HEK293 (cell line): ENCODE data around the gene SOCS1.

Experiments used
- CTCF ChIA-PET: fragments of 350-600 bp; formaldehyde crosslinking; extraction: SDS; loops from one replicate; lab custom pipeline; 2021; ENCODE audit warnings: antibody characterized with exemption; lab: Yijun Ruan, JAX
- POLR2A ChIA-PET: fragments of 300-600 bp; formaldehyde crosslinking; extraction: SDS; loops from one replicate; lab custom pipeline; 2020; ENCODE audit warnings: antibody characterized with exemption, inconsistent platforms; lab: Yijun Ruan, JAX
- H3K27ac ChIP-seq: fragments of 200-500 bp; sonication (Bioruptor generic); 2 replicates; pipeline ENCODE4 v1.5.1; 2014; ENCODE audit warnings: low read depth, low read length, control low read depth, inconsistent platforms; ENCODE audit errors: extremely low read depth
- H3K36me3 ChIP-seq, 2 experiments: fragments of 200-500 bp in 1 of 2; sonication (Bioruptor generic) in 1 of 2; 1 replicate in 1 of 2; 2 replicates in 1 of 2; pipeline ENCODE4 v1.5.1; 2014 to 2017; ENCODE audit warnings: inconsistent platforms in 2 of 2, low read length in 2 of 2; ENCODE audit not compliant: control insufficient read depth in 2 of 2, insufficient read depth in 1 of 2
- H3K4me1 ChIP-seq: fragments of 200-500 bp; sonication (Bioruptor generic); 2 replicates; pipeline ENCODE4 v1.5.1; 2014; ENCODE audit warnings: mild to moderate bottlenecking, low read length, inconsistent platforms; ENCODE audit not compliant: control insufficient read depth, insufficient read depth
- H3K4me3 ChIP-seq: 2 replicates; pipeline ENCODE4 v1.5.1; 2011; ENCODE audit warnings: low read depth, mild to moderate bottlenecking, control low read depth, low read length, moderate library complexity
- H3K9me3 ChIP-seq: fragments of 200-500 bp; sonication (Bioruptor generic); 2 replicates; pipeline ENCODE4 v1.5.1; 2014; ENCODE audit warnings: low read depth, low read length, inconsistent platforms; ENCODE audit not compliant: control insufficient read depth, insufficient read depth
- ELK4 ChIP-seq: IDR thresholded peaks from 2 replicates; pipeline ENCODE4 v1.6.1; 2011; ENCODE audit warnings: mild to moderate bottlenecking, low read depth, low read length, borderline replicate concordance
- GLIS1 ChIP-seq: fragments of 450-650 bp; formaldehyde crosslinking; IDR thresholded peaks from 2 replicates; pipeline ENCODE4 v1.5.1; 2016; ENCODE audit warnings: missing biosample characterization, missing genetic modification characterization
- KLF17 ChIP-seq: fragments of 450-650 bp; formaldehyde crosslinking; IDR thresholded peaks from 2 replicates; pipeline ENCODE4 v1.5.1; 2016; ENCODE audit warnings: missing biosample characterization, missing genetic modification characterization
- TCF7L2 ChIP-seq: IDR thresholded peaks from 2 replicates; pipeline ENCODE4 v1.6.1; 2011; ENCODE audit warnings: low read depth, mild to moderate bottlenecking, inconsistent platforms, low read length, moderate library complexity, borderline replicate concordance
- WT1 ChIP-seq: fragments of 450-650 bp; formaldehyde crosslinking; IDR thresholded peaks from 2 replicates; pipeline ENCODE4 v1.5.1; 2016; ENCODE audit warnings: missing biosample characterization, missing genetic modification characterization
- YY1 ChIP-seq: fragments of 450-650 bp; formaldehyde crosslinking; IDR thresholded peaks from 2 replicates; pipeline ENCODE4 v1.5.1; 2018; ENCODE audit warnings: missing biosample characterization, missing genetic modification characterization
- ZFHX2 ChIP-seq: fragments of 450-650 bp; formaldehyde crosslinking; conservative IDR thresholded peaks from 2 replicates; pipeline ENCODE4 v1.5.1; 2016; ENCODE audit warnings: missing biosample characterization, missing genetic modification characterization
- ZFP3 ChIP-seq: fragments of 450-650 bp; formaldehyde crosslinking; IDR thresholded peaks from 2 replicates; pipeline ENCODE4 v1.5.1; 2016; ENCODE audit warnings: low read depth, missing biosample characterization, missing genetic modification characterization
- ZIC2 ChIP-seq: fragments of 450-650 bp; formaldehyde crosslinking; IDR thresholded peaks from 2 replicates; pipeline ENCODE4 v1.5.1; 2016; ENCODE audit warnings: missing biosample characterization, missing genetic modification characterization
- ZNF398 ChIP-seq: fragments of 450-650 bp; formaldehyde crosslinking; IDR thresholded peaks from 2 replicates; pipeline ENCODE4 v1.5.1; 2017; ENCODE audit warnings: missing biosample characterization, missing genetic modification characterization
- ZNF664 ChIP-seq: fragments of 450-650 bp; formaldehyde crosslinking; IDR thresholded peaks from 2 replicates; pipeline ENCODE4 v1.5.1; 2016; ENCODE audit warnings: missing biosample characterization, missing genetic modification characterization
- ZNF792 ChIP-seq: fragments of 450-650 bp; formaldehyde crosslinking; IDR thresholded peaks from 2 replicates; pipeline ENCODE4 v1.5.1; 2016; ENCODE audit warnings: missing biosample characterization, missing genetic modification characterization
- ZSCAN30 ChIP-seq: fragments of 450-650 bp; IDR thresholded peaks from 2 replicates; pipeline ENCODE4 v1.5.1; 2018; ENCODE audit warnings: missing biosample characterization, mild to moderate bottlenecking, missing genetic modification characterization, moderate library complexity
- TF ChIP-seq, protein P1 (sequence below): fragments of 450-650 bp; IDR thresholded peaks from 2 replicates; pipeline ENCODE4 v1.5.1; 2018; ENCODE audit warnings: missing biosample characterization, missing genetic modification characterization

Gene SOCS1

GRCh38 chr16:11273721-11274324, 17.8 kb upstream of the SOCS1 start:
- 0 out of 2 replicates have a peak, but pooled peaks have one; percentile 34 for TF ChIP-seq ZSCAN30 (tag by site-specific recombination)
- 0 out of 2 replicates have a peak, but pooled peaks have one; percentile 41 for TF ChIP-seq ZIC2 (tag by site-specific recombination)
- TF ChIP-seq KLF17 (tag by site-specific recombination): no peak
- peak; percentile 58; the same call in 1 of the 2 replicates for TF ChIP-seq WT1 (tag by site-specific recombination)
- POLR2A ChIA-PET: interaction anchor here (2.6 kb wide), 1 partner anchor 18 kb away, joined by 10 read pairs; the partner anchor contains the start of gene SOCS1
- Histone ChIP-seq H3K36me3 (no peaks in the 10 kb centered on the region), H3K4me1 (peaks cover 5% of the 10 kb centered on the region), H3K9me3 (no peaks in the 10 kb centered on the region), H3K27ac (peak overlapping the region; percentile 45; the same call in 1 of the 2 replicates), H3K4me3 (no peak overlapping the region)
- CTCF ChIA-PET: interaction anchor here (0.7 to 1.1 kb wide), 2 partner anchors 18 to 102 kb away, joined by 6 to 7 read pairs; partner anchors contain the start of gene SOCS1

DNA sequence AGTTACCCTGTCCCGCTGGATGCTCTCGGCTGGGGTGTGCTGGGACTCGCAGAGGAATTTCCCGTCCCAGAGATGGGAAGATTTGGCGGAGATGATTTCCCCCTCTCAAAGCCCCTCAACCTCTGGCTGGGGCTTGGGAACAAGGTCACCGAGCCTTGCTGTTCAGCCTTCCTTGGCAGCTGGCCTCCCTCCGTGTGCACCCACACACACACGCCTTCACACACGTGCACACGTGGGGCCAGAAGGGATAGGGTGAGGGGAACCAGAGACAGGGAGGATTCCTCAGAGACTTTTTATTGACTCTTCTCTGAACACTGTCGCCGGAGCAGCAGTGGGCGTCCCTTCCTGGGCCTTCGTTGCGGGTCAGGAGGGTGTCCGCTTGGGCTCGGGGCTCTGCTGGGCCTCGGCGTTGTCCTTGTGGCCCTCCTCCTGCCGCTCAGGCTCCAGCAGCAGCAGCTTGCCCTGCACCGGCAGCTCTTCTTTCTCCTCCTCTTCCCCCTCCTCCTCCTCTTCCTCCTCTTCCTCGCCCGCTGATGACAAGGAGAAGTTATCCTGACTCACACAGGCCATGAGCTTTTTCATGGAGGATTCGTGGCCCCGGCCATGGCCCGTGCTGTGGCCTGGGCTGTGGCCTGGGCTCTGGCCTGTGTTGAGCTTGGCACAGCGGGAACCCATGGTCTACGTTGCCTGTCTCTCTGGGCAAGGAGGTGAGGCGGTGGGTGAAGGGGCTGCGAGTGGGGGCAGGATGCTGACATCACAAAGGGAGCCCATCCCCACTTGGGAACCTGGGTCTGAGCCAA, 17.1 kb upstream of the SOCS1 start, which contains the start of gene PRM3:
PRM3 (minus strand) TSS at position 709 of the 800 bp plus-strand sequence; CDS start at position 675, 34 bp downstream.
- POLR2A ChIA-PET: interaction anchor here (2.6 kb wide), 1 partner anchor 17 kb away, joined by 10 read pairs; the partner anchor contains the start of gene SOCS1
- no peak for TF ChIP-seq TCF7L2
- peak; percentile 54 for TF ChIP-seq ZFHX2 (tag by site-specific recombination)
- no peak for TF ChIP-seq ZNF664
- TF ChIP-seq, protein P1, sequence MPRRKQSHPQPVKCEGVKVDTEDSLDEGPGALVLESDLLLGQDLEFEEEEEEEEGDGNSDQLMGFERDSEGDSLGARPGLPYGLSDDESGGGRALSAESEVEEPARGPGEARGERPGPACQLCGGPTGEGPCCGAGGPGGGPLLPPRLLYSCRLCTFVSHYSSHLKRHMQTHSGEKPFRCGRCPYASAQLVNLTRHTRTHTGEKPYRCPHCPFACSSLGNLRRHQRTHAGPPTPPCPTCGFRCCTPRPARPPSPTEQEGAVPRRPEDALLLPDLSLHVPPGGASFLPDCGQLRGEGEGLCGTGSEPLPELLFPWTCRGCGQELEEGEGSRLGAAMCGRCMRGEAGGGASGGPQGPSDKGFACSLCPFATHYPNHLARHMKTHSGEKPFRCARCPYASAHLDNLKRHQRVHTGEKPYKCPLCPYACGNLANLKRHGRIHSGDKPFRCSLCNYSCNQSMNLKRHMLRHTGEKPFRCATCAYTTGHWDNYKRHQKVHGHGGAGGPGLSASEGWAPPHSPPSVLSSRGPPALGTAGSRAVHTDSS: peak; percentile 73
- TF ChIP-seq ZFP3 (tag by site-specific recombination): no peak
- no peak for TF ChIP-seq YY1 (tag by site-specific recombination)
- no peak for TF ChIP-seq ELK4
- TF ChIP-seq ZNF398 (tag by site-specific recombination): 0 out of 2 replicates have a peak, but pooled peaks have one; percentile 40
- TF ChIP-seq ZNF792: no peak
- no peak for TF ChIP-seq GLIS1 (tag by site-specific recombination)

More for the DNA sequence above, 17.1 kb upstream of the SOCS1 start, which contains the start of gene PRM3:
- Histone ChIP-seq H3K4me1 (peaks cover 5% of the 10 kb centered on the region), H3K27ac (peak within 1 kb of the TSS; percentile 45; the same call in 1 of the 2 replicates), H3K4me3 (no peak within 1 kb of the TSS), H3K9me3 (no peaks in the 10 kb centered on the region), H3K36me3 (no peaks in the 10 kb centered on the region)
- CTCF ChIA-PET: interaction anchor here (1.1 to 1.3 kb wide), 2 partner anchors 16 to 17 kb away, joined by 6 to 9 read pairs; partner anchors contain the start of gene SOCS1
